Left forelimb (tissue), 1 donor: ENCODE results near the gene SLC39A5.

Experiments
- DNase-seq: peaks from one replicate; pipeline ENCODE4 v3.0.0-alpha.2; 2018; ENCODE audit warnings: low spot score

The SLC39A5 gene

GRCh38 chr12:56213878-56214277 lies 16.0 kb upstream of the SLC39A5 start:
- DNase-seq, result no peak

GRCh38 chr12:56216461-56216860 lies 13.4 kb upstream of the SLC39A5 start:
- DNase-seq, result no peak

- DNase-seq, result no peak
Observed at GRCh38 chr12:56219840-56220239, 10.0 kb upstream of the SLC39A5 start.

DNA sequence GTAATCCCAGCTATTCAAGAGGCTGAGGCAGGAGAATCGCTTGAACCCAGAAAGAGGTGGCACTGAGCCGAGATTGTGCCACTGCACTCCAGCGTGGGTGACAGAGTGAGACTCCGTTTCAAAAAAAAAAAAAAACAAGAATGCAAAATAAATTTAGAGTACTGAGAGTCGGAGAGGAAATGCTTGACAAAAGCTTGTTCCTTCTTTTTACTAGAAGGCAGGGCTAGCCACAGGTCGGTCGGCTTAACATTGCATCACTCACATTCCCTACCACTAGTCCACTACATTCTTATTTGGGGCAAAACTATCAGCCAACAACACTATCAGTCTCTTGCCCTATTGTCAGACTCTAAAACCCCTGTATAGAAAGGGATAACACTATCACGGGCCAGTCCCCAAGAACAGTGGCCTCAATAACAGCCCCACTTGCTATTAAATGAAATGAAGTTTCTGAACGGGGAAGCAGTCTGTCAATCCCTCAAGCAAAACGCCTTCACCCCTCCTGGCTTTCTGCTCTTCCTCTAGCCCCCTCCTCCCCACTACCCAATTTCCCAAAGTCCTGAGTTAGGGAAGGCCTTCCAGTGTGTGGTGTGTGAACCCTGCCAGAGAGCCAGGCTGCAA lies 9.1 kb upstream of the SLC39A5 start:
- DNase-seq, result no peak

GRCh38 chr12:56221232-56221756 lies 8.6 kb upstream of the SLC39A5 start:
- DNase-seq, result peak; percentile 81

- peak; percentile 98 for DNase-seq
Observed at GRCh38 chr12:56221757-56222530, 7.9 kb upstream of the SLC39A5 start, which contains the start of gene RNF41. TSS of gene RNF41 (minus strand) at chr12:56221922. CDS start at chr12:56214047, 7,875 bp downstream.

- DNase-seq, result no peak
Observed at GRCh38 chr12:56222531-56222895, 7.3 kb upstream of the SLC39A5 start.

- DNase-seq, result no peak
Observed at GRCh38 chr12:56223571-56224101, 6.2 kb upstream of the SLC39A5 start.

GRCh38 chr12:56224102-56224701 lies 5.6 kb upstream of the SLC39A5 start, which contains the start of gene NABP2:
TSS of gene NABP2 (plus strand) at chr12:56224342. CDS start at chr12:56224857, 515 bp downstream.
- DNase-seq, result peak; percentile 99

- DNase-seq, result no peak
Observed at GRCh38 chr12:56224954-56225353, 4.9 kb upstream of the SLC39A5 start.

DNA sequence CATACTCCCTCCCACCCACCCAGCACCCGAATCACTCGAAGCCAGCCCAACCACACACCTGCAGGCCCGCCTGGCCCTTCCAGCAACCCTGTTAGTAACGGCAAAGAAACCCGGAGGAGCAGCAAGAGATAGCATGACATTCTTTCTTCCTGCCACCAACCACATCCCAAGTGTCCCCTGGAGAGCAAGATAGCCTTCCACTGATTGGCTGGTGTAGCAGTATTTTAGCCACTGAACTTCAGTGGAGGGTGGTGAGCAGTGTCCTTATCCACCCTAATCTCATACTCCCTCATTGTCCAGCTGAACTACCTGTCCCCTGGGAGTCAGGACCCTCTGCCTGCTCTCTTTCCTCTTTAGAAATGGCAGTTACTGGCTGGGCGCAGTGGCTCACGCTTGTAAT lies 769 bp upstream of the SLC39A5 start:
- no peak for DNase-seq

DNA sequence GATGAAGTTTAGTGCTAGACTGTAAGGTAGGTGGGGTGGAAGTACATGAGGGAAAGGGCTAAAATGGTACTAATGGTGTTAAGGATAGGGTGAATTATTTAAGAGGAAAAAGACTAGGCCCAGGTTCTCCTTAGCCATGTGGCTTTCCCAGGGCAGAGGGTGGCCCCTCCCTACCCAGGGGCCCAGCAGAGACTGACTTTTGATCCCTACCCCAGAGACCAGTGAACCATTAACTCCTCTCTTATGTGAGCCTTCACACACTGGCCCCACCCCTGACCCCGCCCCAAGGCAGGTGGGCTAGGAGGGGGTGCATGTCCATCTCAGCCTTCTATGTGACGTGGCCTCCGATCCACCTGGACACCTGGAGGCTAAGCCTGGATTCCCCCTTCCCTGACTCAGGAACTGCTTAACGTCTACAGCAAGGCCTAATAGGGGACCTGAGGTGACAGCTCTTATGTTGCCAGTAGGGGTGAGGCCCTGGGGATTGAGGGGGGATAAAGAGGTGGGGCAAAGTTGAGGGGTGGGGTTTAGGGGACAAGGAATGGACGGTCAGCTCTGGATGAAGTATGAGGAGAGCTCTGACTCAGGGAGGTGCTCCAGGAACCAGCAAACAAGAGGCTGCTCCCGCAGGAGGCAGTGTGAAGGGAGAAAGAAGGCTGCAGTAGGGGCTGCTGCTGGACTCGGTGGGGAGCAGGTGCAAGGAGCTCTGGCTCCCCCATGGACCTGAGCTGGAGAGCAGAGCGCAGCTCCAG lies 757 bp downstream of the SLC39A5 start:
- no peak for DNase-seq

- no peak for DNase-seq
Observed at GRCh38 chr12:56231184-56231582, 1.3 kb downstream of the SLC39A5 start.

GRCh38 chr12:56234746-56235436 lies 5.0 kb downstream of the SLC39A5 start:
- no peak for DNase-seq

DNA sequence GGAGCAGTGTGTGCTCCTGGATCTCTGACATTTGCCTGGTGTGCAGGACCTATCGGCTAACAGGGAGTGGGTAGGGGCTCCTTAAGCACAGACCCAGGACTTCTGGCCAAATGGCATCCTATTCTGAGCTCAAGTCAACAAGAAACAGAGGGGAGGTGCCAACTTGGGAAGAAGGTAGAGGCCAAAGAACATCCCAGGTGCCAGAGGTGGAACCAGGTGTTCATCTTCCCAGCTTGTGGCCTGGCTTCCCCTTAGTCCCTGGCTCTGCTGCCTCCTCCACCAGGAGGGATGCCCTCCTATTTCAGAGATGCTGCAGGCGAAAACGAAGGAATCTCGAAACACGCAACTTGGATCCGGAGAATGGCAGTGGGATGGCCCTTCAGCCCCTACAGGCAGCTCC lies 6.2 kb downstream of the SLC39A5 start:
- DNase-seq, result no peak

DNA sequence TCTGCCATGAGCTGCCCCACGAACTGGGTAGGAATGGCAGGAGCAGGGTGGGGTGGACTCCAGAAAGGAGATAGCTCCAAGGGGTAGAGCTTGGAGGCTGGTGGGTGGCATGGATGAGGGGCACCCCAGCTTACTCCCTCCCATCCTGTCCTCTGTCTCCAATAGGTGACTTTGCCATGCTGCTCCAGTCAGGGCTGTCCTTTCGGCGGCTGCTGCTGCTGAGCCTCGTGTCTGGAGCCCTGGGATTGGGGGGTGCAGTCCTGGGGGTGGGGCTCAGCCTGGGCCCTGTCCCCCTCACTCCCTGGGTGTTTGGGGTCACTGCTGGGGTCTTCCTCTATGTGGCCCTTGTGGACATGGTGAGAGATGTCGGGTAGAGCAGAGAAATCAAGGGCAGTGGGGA lies 7.1 kb downstream of the SLC39A5 start:
- DNase-seq, result no peak

- DNase-seq, result no peak
Observed at GRCh38 chr12:56237552-56237951, 7.7 kb downstream of the SLC39A5 start.

DNA sequence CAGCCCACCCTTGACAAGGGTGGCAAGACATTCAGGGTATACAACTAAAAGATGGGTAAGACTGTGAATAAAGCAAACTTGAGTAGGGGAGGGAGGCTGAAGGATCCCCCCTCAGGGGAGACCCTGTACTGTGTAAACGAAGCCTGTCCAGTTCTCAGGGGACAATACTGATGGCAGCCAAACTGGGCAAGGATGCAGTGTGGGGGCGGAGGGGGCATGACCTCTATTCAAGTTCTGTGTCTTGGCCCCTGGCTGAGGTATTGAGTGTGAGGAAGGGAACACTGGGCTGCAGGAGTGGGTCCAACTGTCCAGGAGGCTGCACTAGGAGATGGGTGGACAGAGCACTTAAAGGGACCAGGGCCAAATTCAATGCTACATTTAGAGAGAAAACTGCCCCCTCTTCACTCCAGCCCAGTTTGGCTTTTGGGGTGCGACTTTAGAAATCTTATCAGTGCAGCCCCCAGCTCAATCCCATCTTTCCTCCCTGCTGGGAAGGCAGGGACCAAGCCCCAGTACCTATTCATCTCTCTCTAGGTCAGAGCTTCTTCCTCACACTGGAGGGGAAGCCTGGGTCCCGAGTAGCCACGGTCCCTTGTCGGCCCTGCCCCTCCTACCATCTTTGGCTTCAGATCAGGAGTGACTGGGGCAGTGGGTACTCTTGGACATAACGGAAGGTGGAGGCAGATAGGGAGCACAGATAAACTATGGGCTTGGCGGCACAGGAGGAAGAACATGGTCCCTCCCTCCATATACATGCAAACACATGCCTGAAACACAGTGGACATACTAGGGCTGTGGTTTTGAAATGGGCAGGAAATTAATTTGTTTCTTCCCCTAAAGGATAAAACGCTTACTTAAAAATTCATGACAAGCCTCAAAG lies 11.8 kb downstream of the SLC39A5 start:
- DNase-seq, result no peak

DNA sequence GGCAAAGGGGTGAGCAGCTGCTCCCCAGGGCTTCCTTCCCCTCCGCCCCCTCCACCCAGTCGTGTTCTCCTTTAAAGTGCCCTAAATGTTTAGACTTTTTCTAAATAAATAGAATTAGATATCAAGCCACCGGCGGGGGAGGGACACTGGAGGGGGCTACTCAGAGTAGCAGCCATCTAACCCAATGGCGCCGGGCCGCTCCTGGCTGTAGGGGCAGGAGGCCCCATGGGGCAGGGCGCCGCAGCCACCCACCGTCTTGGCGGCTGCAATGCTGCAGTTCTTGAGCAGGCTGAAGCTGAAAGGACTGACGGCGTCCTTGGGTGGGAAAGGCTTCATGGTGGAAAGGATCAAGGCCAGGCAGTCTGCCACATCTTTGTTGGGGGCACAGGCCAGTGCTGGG lies 13.1 kb downstream of the SLC39A5 start:
- DNase-seq, result no peak

- no peak for DNase-seq
Observed at GRCh38 chr12:56243731-56244181, 13.9 kb downstream of the SLC39A5 start.
